A673 (cell line): Measurements from ENCODE around the gene A2M. TPM values are rescaled to one million over a fixed set of nuclear protein-coding genes. Genes with fewer than 3 reads are reported as not detected.

Experiments used
- BruUV-seq: library from RNA; stranded (reverse); fragments of 400-500 nt; replicated peaks from 2 replicates; lab custom pipeline; 2021; lab: Mats Ljungman, UMichigan
- CTCF ChIA-PET: fragments of 300-600 bp; sonication (Branson Sonifier 250); formaldehyde crosslinking; loops from one replicate; lab custom pipeline; 2022; ENCODE audit warnings: antibody characterized with exemption; lab: Charles Lee
- POLR2A ChIA-PET: fragments of 300-600 bp; sonication (Branson Sonifier 250); formaldehyde crosslinking; loops from one replicate; lab custom pipeline; 2022; ENCODE audit warnings: antibody characterized with exemption; ENCODE audit not compliant: low non-redundant PET; lab: Charles Lee
- DNase-seq: peaks from one replicate; pipeline ENCODE4 v3.0.0-alpha.2; 2015; ENCODE audit warnings: low spot score
- H3K27ac ChIP-seq: fragments of 200-600 bp; sonication (generic); 2 replicates; pipeline ENCODE4 v1.5.1; 2016; ENCODE audit warnings: mixed run types, low read depth, mild to moderate bottlenecking, mixed read lengths, antibody characterized with exemption, low read length; ENCODE audit not compliant: poor library complexity, severe bottlenecking
- H3K27me3 ChIP-seq: fragments of 200-600 bp; sonication (generic); replicated peaks from 2 replicates; pipeline ENCODE4 v1.6.1; 2017; ENCODE audit warnings: mixed run types, low read depth, mild to moderate bottlenecking, mixed read lengths, antibody characterized with exemption, low read length; ENCODE audit not compliant: insufficient read depth, poor library complexity
- H3K36me3 ChIP-seq: fragments of 200-600 bp; sonication (generic); 2 replicates; pipeline ENCODE4 v1.6.1; 2016; ENCODE audit warnings: mixed run types, mild to moderate bottlenecking, mixed read lengths, antibody characterized with exemption, low read length; ENCODE audit not compliant: insufficient read depth, poor library complexity, severe bottlenecking
- H3K4me1 ChIP-seq: fragments of 200-600 bp; sonication (generic); 2 replicates; pipeline ENCODE4 v1.6.1; 2017; ENCODE audit warnings: mixed run types, mild to moderate bottlenecking, mixed read lengths, antibody characterized with exemption, low read length; ENCODE audit not compliant: insufficient read depth, poor library complexity, severe bottlenecking
- H3K4me3 ChIP-seq: fragments of 200-600 bp; sonication (generic); 2 replicates; pipeline ENCODE4 v1.5.1; 2016; ENCODE audit warnings: low read depth, mixed run types, mild to moderate bottlenecking, mixed read lengths, low read length; ENCODE audit not compliant: poor library complexity, severe bottlenecking
- H3K9me3 ChIP-seq: fragments of 200-600 bp; sonication (generic); 2 replicates; pipeline ENCODE4 v1.6.1; 2016; ENCODE audit warnings: mixed run types, low read depth, mild to moderate bottlenecking, mixed read lengths, antibody characterized with exemption, low read length; ENCODE audit not compliant: poor library complexity, severe bottlenecking
- EZH2 ChIP-seq: fragments of 200-600 bp; sonication (generic); IDR thresholded peaks from 2 replicates; pipeline ENCODE4 v1.6.1; 2017; ENCODE audit warnings: borderline replicate concordance, low read depth, mild to moderate bottlenecking, mixed read lengths, antibody characterized with exemption, low read length; ENCODE audit not compliant: poor library complexity, severe bottlenecking
- intact Hi-C: fragments of 100-400 bp; cut with micrococcal nuclease; formaldehyde crosslinking; loops from one replicate; pipeline ENCODE4 v1.10.0; 2022; ENCODE audit not compliant: unreplicated experiment
- total RNA-seq: library from RNA; stranded (reverse); gene quantifications from 2 replicates; pipeline ENCODE4 v1.2.3, GENCODE V29; 2021
- TF ChIP-seq, protein P1 (sequence below): fragments of 300-800, 200-600 bp; sonication (generic); conservative IDR thresholded peaks from 2 replicates; pipeline ENCODE4 v1.5.1; 2017; ENCODE audit warnings: low read depth, mild to moderate bottlenecking, antibody characterized with exemption, low read length, moderate library complexity, mixed read lengths

A2M gene
- total RNA-seq, 1 experiment from 2014 or later = 1.3 TPM

DNA sequence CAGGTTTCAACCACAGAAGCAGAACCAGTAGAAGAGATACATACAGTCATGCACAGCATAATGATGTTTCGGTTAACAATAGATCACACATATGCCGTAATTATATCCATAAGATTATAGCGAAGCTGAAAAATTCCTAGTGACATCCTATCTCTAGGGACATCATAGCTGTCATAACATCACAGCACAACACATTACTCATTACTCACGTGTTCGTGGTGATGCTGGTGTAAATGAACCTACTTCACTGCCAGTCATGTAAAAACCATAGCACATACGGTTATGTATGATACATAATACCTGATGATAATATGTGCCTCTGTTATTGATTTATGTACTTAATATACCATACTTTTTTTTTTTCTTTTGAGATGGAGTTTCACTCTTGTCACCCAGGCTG, 81.6 kb downstream of the A2M start:
- POLR2A ChIA-PET = no interaction called here
- Histone ChIP-seq H3K36me3 (no peaks in the 10 kb centered on the region), H3K27me3 (no peaks in the 10 kb centered on the region), H3K27ac (no peak overlapping the region), H3K4me3 (no peak overlapping the region), H3K9me3 (no peaks in the 10 kb centered on the region), H3K4me1 (no peaks in the 10 kb centered on the region)
- BruUV-seq = no TSS peak
- CTCF ChIA-PET = no interaction called here
- intact Hi-C loops = no loop called here
- no peak for DNase-seq
- TF ChIP-seq EZH2 = no peak
- TF ChIP-seq, protein P1, sequence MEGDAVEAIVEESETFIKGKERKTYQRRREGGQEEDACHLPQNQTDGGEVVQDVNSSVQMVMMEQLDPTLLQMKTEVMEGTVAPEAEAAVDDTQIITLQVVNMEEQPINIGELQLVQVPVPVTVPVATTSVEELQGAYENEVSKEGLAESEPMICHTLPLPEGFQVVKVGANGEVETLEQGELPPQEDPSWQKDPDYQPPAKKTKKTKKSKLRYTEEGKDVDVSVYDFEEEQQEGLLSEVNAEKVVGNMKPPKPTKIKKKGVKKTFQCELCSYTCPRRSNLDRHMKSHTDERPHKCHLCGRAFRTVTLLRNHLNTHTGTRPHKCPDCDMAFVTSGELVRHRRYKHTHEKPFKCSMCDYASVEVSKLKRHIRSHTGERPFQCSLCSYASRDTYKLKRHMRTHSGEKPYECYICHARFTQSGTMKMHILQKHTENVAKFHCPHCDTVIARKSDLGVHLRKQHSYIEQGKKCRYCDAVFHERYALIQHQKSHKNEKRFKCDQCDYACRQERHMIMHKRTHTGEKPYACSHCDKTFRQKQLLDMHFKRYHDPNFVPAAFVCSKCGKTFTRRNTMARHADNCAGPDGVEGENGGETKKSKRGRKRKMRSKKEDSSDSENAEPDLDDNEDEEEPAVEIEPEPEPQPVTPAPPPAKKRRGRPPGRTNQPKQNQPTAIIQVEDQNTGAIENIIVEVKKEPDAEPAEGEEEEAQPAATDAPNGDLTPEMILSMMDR = no peak

DNA sequence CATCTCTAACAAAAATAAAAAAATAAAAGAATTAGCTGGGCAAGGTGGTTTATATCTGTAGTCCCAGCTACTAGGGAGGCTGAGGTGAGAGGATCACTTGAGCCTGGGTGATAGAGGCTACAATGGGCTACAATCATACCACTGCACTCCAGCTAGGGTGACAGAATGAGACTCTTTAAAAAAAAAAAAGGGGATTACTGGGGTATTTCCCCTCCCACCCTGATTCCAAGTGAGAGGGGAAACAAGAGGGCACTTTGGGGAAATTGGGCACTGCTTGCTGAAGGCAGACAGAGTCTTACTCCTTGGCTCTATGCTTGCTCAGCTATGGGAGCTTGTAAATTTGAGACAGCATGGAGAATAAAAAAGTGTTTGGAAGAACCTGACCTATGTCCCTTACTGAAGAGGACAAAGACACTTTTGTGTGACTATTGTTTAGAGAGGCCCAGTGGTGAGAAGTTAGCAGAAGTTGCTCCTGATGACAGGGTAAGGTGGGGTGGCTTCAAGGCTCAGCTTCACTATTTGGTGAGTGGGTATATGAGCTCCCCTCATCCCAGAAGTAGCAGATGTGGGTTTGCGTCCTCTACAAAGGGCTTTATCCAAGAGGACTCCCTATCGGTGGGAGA, 82.3 kb downstream of the A2M start:
- TF ChIP-seq, protein P1 = no peak
- no peak for TF ChIP-seq EZH2
- BruUV-seq = no TSS peak

DNA sequence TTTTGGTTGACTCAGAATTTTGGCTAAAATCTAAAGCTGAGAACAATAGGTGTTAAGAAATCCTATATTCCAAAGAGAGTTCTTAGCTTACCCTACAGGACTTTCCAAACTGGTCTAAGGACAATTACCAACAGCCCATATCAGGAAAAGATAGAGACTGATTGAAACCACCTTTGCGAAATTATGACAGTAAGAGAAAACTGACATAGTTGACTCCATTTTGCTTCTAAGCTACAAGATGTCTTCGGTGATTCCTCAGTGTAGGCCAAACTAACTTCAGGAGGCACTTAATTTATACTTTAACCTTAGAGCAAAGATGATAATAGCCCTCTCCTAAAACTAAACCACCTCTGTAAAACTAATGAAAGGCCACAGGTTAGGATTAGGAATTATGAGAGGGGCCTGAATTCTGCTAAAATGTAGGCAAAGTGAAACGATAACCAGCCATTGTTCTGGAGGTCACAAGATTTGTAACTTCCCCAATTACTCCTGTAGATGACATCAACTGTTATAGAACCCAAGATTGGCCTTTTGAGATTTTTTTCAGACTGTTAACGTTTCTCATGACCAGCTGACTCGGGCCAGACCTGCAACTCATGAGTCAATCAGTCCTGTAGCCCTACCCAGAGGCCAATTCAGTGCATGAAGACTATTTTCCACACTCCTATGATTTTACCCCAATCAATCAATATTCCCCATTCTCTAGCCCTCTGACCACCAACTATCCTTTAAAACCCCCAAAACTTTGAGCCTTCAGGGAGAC, 83.3 kb downstream of the A2M start:
- POLR2A ChIA-PET = no interaction called here
- no peak overlapping the region for H3K27ac ChIP-seq
- no TSS peak for BruUV-seq
- intact Hi-C loops = no loop called here
- H3K9me3 ChIP-seq = no peaks in the 10 kb centered on the region
- H3K4me3 ChIP-seq = no peak overlapping the region
- CTCF ChIA-PET = no interaction called here
- no peak for DNase-seq
- H3K27me3 ChIP-seq = no peaks in the 10 kb centered on the region
- no peaks in the 10 kb centered on the region for H3K4me1 ChIP-seq
- TF ChIP-seq, protein P1 = no peak
- TF ChIP-seq EZH2 = no peak
- no peaks in the 10 kb centered on the region for H3K36me3 ChIP-seq

More for the DNA sequence above, 82.3 kb downstream of the A2M start:
- DNase-seq = no peak
- Histone ChIP-seq H3K4me3 (no peak overlapping the region), H3K4me1 (no peaks in the 10 kb centered on the region), H3K9me3 (no peaks in the 10 kb centered on the region), H3K27ac (no peak overlapping the region), H3K36me3 (no peaks in the 10 kb centered on the region), H3K27me3 (no peaks in the 10 kb centered on the region)
- ChIA-PET CTCF (no interaction called here), POLR2A (no interaction called here)
- intact Hi-C loops = no loop called here
